CD4-positive, alpha-beta T cell (primary cell): ENCODE data around the gene CD72. TPM values are rescaled to one million over a fixed set of nuclear protein-coding genes. Genes with fewer than 3 reads are reported as not detected.

Experiments
- ATAC-seq: fragments of 200-7000 bp; cut with Tn5 transposase; one replicate; pipeline ENCODE4 v1.10.0; 2022; ENCODE audit warnings: mild to moderate bottlenecking; ENCODE audit not compliant: poor library complexity
- CTCF ChIA-PET: fragments of 350-600 bp; sonication (Branson Sonifier 250); formaldehyde crosslinking; loops from one replicate; lab custom pipeline; 2021; ENCODE audit warnings: antibody characterized with exemption, inconsistent platforms; lab: Charles Lee
- POLR2A ChIA-PET: fragments of 350-600 bp; sonication (Branson Sonifier 250); formaldehyde crosslinking; loops from one replicate; lab custom pipeline; 2021; ENCODE audit warnings: antibody characterized with exemption, inconsistent platforms; lab: Charles Lee
- DNase-seq, 14 experiments: peaks; one replicate each; pipeline ENCODE4 v3.0.0-alpha.2; 2013 to 2020; ENCODE audit warnings: mixed read lengths in 2 of 14
- H3K27ac ChIP-seq, 2 donors: one replicate each; pipeline versions ENCODE4 v1.5.1 to v1.7.0; 2013; ENCODE audit warnings: low read length in 2 of 2, low read depth in 1 of 2, mild to moderate bottlenecking in 1 of 2
- H3K27me3 ChIP-seq, 2 experiments: 1 replicate in 1 of 2; 2 replicates in 1 of 2; pipeline versions ENCODE4 v1.6.1 to v1.7.0; 2013; ENCODE audit warnings: low read length in 2 of 2, control low read depth in 1 of 2, mild to moderate bottlenecking in 1 of 2, moderate library complexity in 1 of 2; ENCODE audit not compliant: insufficient read depth in 2 of 2, control insufficient read depth in 1 of 2
- H3K36me3 ChIP-seq: one replicate; pipeline ENCODE4 v1.6.1; 2013; ENCODE audit warnings: low read length, control low read depth; ENCODE audit not compliant: insufficient read depth
- H3K4me1 ChIP-seq: one replicate; pipeline ENCODE4 v1.6.1; 2013; ENCODE audit warnings: low read length, control low read depth; ENCODE audit not compliant: insufficient read depth
- H3K4me3 ChIP-seq: one replicate; pipeline ENCODE4 v1.5.1; 2013; ENCODE audit warnings: mild to moderate bottlenecking, low read length, moderate library complexity
- H3K9me3 ChIP-seq, 2 experiments: 1 replicate in 1 of 2; 2 replicates in 1 of 2; pipeline versions ENCODE4 v1.6.1 to v1.7.0; 2013; ENCODE audit warnings: low read length in 2 of 2, mild to moderate bottlenecking in 2 of 2, control low read depth in 1 of 2, moderate library complexity in 1 of 2; ENCODE audit not compliant: control insufficient read depth in 1 of 2, insufficient read depth in 1 of 2
- H3K27ac Mint-ChIP-seq: one replicate; pipeline ENCODE4 v1.8.0; 2020; ENCODE audit warnings: mixed read lengths
- H3K27me3 Mint-ChIP-seq: one replicate; pipeline ENCODE4 v1.8.0; 2021; ENCODE audit warnings: mixed read lengths
- H3K36me3 Mint-ChIP-seq: one replicate; pipeline ENCODE4 v1.8.0; 2021; ENCODE audit warnings: low read depth, mixed read lengths
- H3K4me1 Mint-ChIP-seq: one replicate; pipeline ENCODE4 v1.8.0; 2021; ENCODE audit warnings: low read depth, mixed read lengths
- H3K4me3 Mint-ChIP-seq: one replicate; pipeline ENCODE4 v1.8.0; 2020; ENCODE audit warnings: mild to moderate bottlenecking, mixed read lengths
- H3K9me3 Mint-ChIP-seq: one replicate; pipeline ENCODE4 v1.8.0; 2020; ENCODE audit warnings: mixed read lengths
- intact Hi-C, 2 experiments: fragments of 100-400 bp; cut with DNase I in 1 of 2; cut with micrococcal nuclease in 1 of 2; formaldehyde crosslinking; loops; one replicate each; pipeline versions ENCODE4 v1.15.1 to v1.9.0; 2023 to 2025; cut with DNase I, micrococcal nuclease
- total RNA-seq, 174 experiments: library from RNA in 2 of 174; stranded (reverse) in 2 of 174; gene quantifications; one replicate each; pipeline ENCODE4 v1.2.3 and lab custom pipeline; 2021 to 2026
- TF ChIP-seq, protein P1 (sequence below): fragments of 200-600 bp; IDR thresholded peaks from one replicate; pipeline ENCODE4 v1.8.0; 2022; ENCODE audit warnings: antibody characterized with exemption, mild to moderate bottlenecking

CD72 gene
- total RNA-seq, 2 experiments from 2014 or later: 2.3 to 3.6 TPM

- intact Hi-C loops: no loop called here
- no peak overlapping the region for H3K27ac Mint-ChIP-seq
- CTCF ChIA-PET: no interaction called here
- H3K4me1 Mint-ChIP-seq: no peaks in the 10 kb centered on the region
- no peak overlapping the region for H3K4me3 Mint-ChIP-seq
- Histone ChIP-seq H3K4me3 (no peak overlapping the region), H3K9me3 (peaks cover 12 to 14% of the 10 kb centered on the region in 2 experiments), H3K4me1 (no peaks in the 10 kb centered on the region), H3K27me3 (no peaks in the 10 kb centered on the region), H3K36me3 (no peaks in the 10 kb centered on the region), H3K27ac (no peak overlapping the region)
- no peaks in the 10 kb centered on the region for H3K27me3 Mint-ChIP-seq
- POLR2A ChIA-PET: no interaction called here
- no peak for ATAC-seq
- H3K36me3 Mint-ChIP-seq: peaks cover 20% of the 10 kb centered on the region
- H3K9me3 Mint-ChIP-seq: peaks cover 8% of the 10 kb centered on the region
- TF ChIP-seq, protein P1, sequence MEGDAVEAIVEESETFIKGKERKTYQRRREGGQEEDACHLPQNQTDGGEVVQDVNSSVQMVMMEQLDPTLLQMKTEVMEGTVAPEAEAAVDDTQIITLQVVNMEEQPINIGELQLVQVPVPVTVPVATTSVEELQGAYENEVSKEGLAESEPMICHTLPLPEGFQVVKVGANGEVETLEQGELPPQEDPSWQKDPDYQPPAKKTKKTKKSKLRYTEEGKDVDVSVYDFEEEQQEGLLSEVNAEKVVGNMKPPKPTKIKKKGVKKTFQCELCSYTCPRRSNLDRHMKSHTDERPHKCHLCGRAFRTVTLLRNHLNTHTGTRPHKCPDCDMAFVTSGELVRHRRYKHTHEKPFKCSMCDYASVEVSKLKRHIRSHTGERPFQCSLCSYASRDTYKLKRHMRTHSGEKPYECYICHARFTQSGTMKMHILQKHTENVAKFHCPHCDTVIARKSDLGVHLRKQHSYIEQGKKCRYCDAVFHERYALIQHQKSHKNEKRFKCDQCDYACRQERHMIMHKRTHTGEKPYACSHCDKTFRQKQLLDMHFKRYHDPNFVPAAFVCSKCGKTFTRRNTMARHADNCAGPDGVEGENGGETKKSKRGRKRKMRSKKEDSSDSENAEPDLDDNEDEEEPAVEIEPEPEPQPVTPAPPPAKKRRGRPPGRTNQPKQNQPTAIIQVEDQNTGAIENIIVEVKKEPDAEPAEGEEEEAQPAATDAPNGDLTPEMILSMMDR: no peak
- no peak for DNase-seq
Measured at GRCh38 chr9:35579130-35579529, 39.1 kb downstream of the CD72 start.

DNA sequence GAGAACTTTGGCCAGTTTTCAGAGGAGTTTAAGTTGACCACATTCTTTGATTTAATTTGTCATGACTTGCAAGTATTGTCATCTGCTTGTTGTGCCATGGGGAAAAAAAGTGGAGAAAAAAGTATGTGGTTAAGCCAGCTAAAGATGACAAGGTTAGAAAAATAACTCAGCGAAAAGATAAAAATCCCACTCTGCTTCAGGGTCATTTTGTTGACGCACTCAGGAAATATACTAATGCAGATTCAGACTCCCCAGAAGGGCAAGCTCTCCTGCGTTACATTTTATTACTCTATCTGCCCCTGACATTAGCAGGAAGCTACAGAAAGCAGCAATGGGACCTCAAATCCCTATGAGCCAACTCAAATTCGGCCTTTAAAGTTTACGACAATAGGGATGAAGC lies 40.7 kb downstream of the CD72 start:
- Histone ChIP-seq H3K27me3 (no peaks in the 10 kb centered on the region), H3K4me1 (no peaks in the 10 kb centered on the region), H3K27ac (no peak overlapping the region), H3K36me3 (no peaks in the 10 kb centered on the region), H3K9me3 (peaks cover 12 to 14% of the 10 kb centered on the region in 2 experiments), H3K4me3 (no peak overlapping the region)
- Mint-ChIP-seq H3K4me3 (no peak overlapping the region), H3K4me1 (no peaks in the 10 kb centered on the region), H3K27ac (no peak overlapping the region), H3K9me3 (peaks cover 8% of the 10 kb centered on the region), H3K27me3 (no peaks in the 10 kb centered on the region), H3K36me3 (peaks cover 20% of the 10 kb centered on the region)
- ATAC-seq (no peak), DNase-seq (no peak)
- POLR2A ChIA-PET: no interaction called here
- CTCF ChIA-PET: no interaction called here
- intact Hi-C loops: no loop called here
- TF ChIP-seq, protein P1: no peak

- no peak overlapping the region for H3K27ac Mint-ChIP-seq
- ATAC-seq (no peak), DNase-seq (no peak)
- H3K4me3 Mint-ChIP-seq: no peak overlapping the region
- TF ChIP-seq, protein P1: no peak
- Histone ChIP-seq H3K36me3 (no peaks in the 10 kb centered on the region), H3K27ac (no peak overlapping the region), H3K4me1 (peaks cover 3% of the 10 kb centered on the region), H3K27me3 (no peaks in the 10 kb centered on the region), H3K4me3 (no peak overlapping the region), H3K9me3 (peaks cover 6 to 14% of the 10 kb centered on the region in 2 experiments)
- H3K4me1 Mint-ChIP-seq: no peaks in the 10 kb centered on the region
- no peaks in the 10 kb centered on the region for H3K27me3 Mint-ChIP-seq
- CTCF ChIA-PET: no interaction called here
- peaks cover 10% of the 10 kb centered on the region for H3K36me3 Mint-ChIP-seq
- intact Hi-C loops: no loop called here
- peaks cover 6% of the 10 kb centered on the region for H3K9me3 Mint-ChIP-seq
- POLR2A ChIA-PET: no interaction called here
Measured at GRCh38 chr9:35575478-35575877, 42.7 kb downstream of the CD72 start.
